Neural cell (in vitro differentiated cells): ENCODE data around the gene TMEM127. TPM values are rescaled to one million over a fixed set of nuclear protein-coding genes. Genes with fewer than 3 reads are reported as not detected.

Experiments used
- H2AFZ ChIP-seq: fragments of 200-600, 300-800 bp; sonication (generic), shearing (Covaris generic); 2 replicates; pipeline ENCODE4 v1.6.0; 2014; ENCODE audit warnings: low read depth, mild to moderate bottlenecking, antibody characterized with exemption, low read length, moderate library complexity
- H3F3A ChIP-seq: fragments of 200-600 bp; shearing (Covaris generic); 2 replicates; pipeline ENCODE4 v1.6.1; 2016; ENCODE audit warnings: mild to moderate bottlenecking, moderate library complexity, mixed read lengths, antibody characterized with exemption, low read length; ENCODE audit not compliant: insufficient read depth, poor library complexity, severe bottlenecking
- H3K27ac ChIP-seq: fragments of 200-600, 300-800 bp; sonication (generic), shearing (Covaris generic); 2 replicates; pipeline ENCODE4 v1.5.1; 2014; ENCODE audit warnings: mild to moderate bottlenecking, low read length, moderate library complexity
- H3K27me3 ChIP-seq: fragments of 300-800, 200-600 bp; sonication (generic), shearing (Covaris generic); 2 replicates; pipeline ENCODE4 v1.6.0; 2014; ENCODE audit warnings: mild to moderate bottlenecking, low read depth, low read length, moderate library complexity; ENCODE audit not compliant: insufficient read depth
- H3K36me3 ChIP-seq: fragments of 300-800, 200-600 bp; sonication (generic), shearing (Covaris generic); 2 replicates; pipeline ENCODE4 v1.5.1; 2014; ENCODE audit warnings: mild to moderate bottlenecking, antibody characterized with exemption, low read length, moderate library complexity; ENCODE audit not compliant: insufficient read depth
- H3K4me2 ChIP-seq: fragments of 300-800, 200-600 bp; sonication (generic), shearing (Covaris generic); 2 replicates; pipeline ENCODE4 v1.6.0; 2014; ENCODE audit warnings: mild to moderate bottlenecking, low read length
- H3K4me3 ChIP-seq: fragments of 300-800, 200-600 bp; sonication (generic), shearing (Covaris generic); 2 replicates; pipeline ENCODE4 v1.5.1; 2014; ENCODE audit warnings: mild to moderate bottlenecking, low read length, moderate library complexity
- H3K79me2 ChIP-seq: fragments of 200-600 bp; shearing (Covaris generic); replicated peaks from 2 replicates; pipeline ENCODE4 v1.6.0; 2014; ENCODE audit warnings: mild to moderate bottlenecking, low read length, moderate library complexity; ENCODE audit not compliant: insufficient read depth
- H3K9ac ChIP-seq: fragments of 300-800, 200-600 bp; sonication (generic), shearing (Covaris generic); 2 replicates; pipeline ENCODE4 v1.6.1; 2016; ENCODE audit warnings: mild to moderate bottlenecking, low read length, mixed read lengths
- H3K9me2 ChIP-seq: fragments of 200-600 bp; shearing (Covaris generic); 2 replicates; pipeline ENCODE4 v1.6.1; 2016; ENCODE audit warnings: mild to moderate bottlenecking, low read length, mixed read lengths; ENCODE audit not compliant: insufficient read depth
- H3K9me3 ChIP-seq: fragments of 200-600, 300-800 bp; sonication (generic), shearing (Covaris generic); 2 replicates; pipeline ENCODE4 v1.6.1; 2016; ENCODE audit warnings: mild to moderate bottlenecking, mixed run types, low read length, moderate library complexity, mixed read lengths
- H4K20me1 ChIP-seq: fragments of 200-600 bp; shearing (Covaris generic); 2 replicates; pipeline ENCODE4 v1.6.1; 2016; ENCODE audit warnings: mild to moderate bottlenecking, mixed run types; ENCODE audit not compliant: insufficient read depth
- EP300 ChIP-seq: fragments of 450-650 bp; conservative IDR thresholded peaks from 2 replicates; pipeline ENCODE4 v1.6.1; 2014; ENCODE audit warnings: antibody characterized with exemption, mild to moderate bottlenecking, moderate library complexity; ENCODE audit not compliant: poor library complexity, severe bottlenecking
- EZH2 ChIP-seq: fragments of 200-600, 300-800 bp; shearing (Covaris generic), sonication (generic); IDR thresholded peaks from 2 replicates; pipeline ENCODE4 v1.6.1; 2014; ENCODE audit warnings: antibody characterized with exemption, low read length, borderline replicate concordance, mild to moderate bottlenecking; ENCODE audit not compliant: insufficient read depth, poor library complexity, severe bottlenecking
- MXI1 ChIP-seq: fragments of 450-650 bp; conservative IDR thresholded peaks from 2 replicates; pipeline ENCODE4 v1.6.1; 2014; ENCODE audit warnings: antibody characterized with exemption, mild to moderate bottlenecking; ENCODE audit not compliant: poor library complexity, severe bottlenecking
- POLR2AphosphoS5 ChIP-seq: IDR thresholded peaks from 2 replicates; pipeline ENCODE4 v1.6.1; 2012
- RAD21 ChIP-seq: fragments of 450-650 bp; conservative IDR thresholded peaks from 2 replicates; pipeline ENCODE4 v1.6.1; 2014; ENCODE audit warnings: antibody characterized with exemption, mild to moderate bottlenecking, moderate library complexity
- SMC3 ChIP-seq: fragments of 450-650 bp; conservative IDR thresholded peaks from 2 replicates; pipeline ENCODE4 v1.6.1; 2014; ENCODE audit warnings: antibody characterized with exemption, mild to moderate bottlenecking, moderate library complexity; ENCODE audit not compliant: poor library complexity
- TAF1 ChIP-seq: IDR thresholded peaks from 2 replicates; pipeline ENCODE4 v1.6.1; 2012; ENCODE audit warnings: low read depth
- polyA plus RNA-seq: library from polyadenylated mRNA; depleted of rRNA; stranded (reverse); fragments of >200 nt; gene quantifications from 2 replicates; pipeline ENCODE4 v1.2.3, GENCODE V29; 2014
- TF ChIP-seq, protein P1 (sequence below): fragments of 450-650 bp; IDR thresholded peaks from 2 replicates; pipeline ENCODE4 v1.5.1; 2014; ENCODE audit warnings: antibody characterized with exemption, mild to moderate bottlenecking, moderate library complexity; ENCODE audit not compliant: poor library complexity, severe bottlenecking
- TF ChIP-seq, protein P2 (sequence below): IDR thresholded peaks from 2 replicates; pipeline ENCODE4 v1.6.1; 2012; ENCODE audit warnings: borderline replicate concordance

Gene TMEM127
- polyA plus RNA-seq, 1 donor from 2014 or later, result 19.1 TPM

DNA sequence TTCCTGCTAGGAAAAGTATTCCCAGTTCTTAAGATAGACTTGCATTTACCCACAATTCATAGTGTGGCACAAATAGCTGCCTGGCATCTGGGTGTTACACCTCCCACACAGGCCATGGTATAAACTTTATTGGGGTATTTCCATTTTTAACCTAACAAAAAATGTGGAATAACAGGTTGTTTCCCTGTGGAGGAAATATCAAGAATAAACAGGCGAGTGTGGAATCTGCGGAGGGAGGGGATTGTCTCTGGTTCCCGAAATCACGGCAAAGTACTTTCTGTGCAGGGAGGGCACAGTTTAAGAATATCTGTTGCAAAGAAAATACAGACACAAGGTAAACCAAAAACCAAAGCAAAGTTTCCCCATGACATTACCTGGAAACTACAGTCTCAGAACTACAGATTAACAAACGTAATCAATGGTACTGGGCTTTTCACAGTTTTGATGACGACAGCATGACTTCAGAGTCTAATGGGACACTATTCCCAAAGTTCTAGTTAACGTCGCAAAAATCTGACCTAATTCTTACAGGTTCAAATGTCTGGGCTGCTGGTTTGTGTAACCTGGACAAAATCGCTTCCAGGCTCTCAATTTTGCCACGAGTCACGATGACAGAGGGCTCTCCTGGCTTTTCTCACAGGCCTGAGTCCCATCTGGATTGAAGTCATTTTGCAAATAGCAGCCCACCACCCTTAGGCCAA lies 58.6 kb downstream of the TMEM127 start:
- peak overlapping the region; percentile 68 for H3K27ac ChIP-seq

DNA sequence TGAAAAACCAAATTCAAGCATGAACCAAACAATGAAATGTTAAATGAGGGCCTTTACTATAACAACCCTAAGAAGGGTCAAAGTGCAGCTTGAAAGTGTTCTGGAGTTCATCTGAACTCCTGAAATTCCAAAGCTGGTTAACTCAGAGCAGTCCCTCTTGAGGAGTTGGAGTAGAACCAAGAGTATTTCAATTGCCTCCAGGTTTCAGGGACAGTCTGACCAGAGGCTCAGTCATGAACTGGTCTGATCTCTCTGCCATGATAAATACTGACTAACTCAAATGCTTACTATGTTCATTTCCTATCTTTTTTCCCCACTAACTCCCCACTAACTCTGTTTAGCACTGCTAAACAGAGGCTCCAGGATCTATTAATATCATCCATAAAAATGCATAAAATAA lies 59.9 kb downstream of the TMEM127 start:
- H3K4me2 ChIP-seq, result peak overlapping the region; percentile 45
- no peak overlapping the region for H3K9ac ChIP-seq
- no peaks in the 10 kb centered on the region for H4K20me1 ChIP-seq

More for the DNA sequence above, 58.6 kb downstream of the TMEM127 start:
- no peaks in the 10 kb centered on the region for H3K9me2 ChIP-seq
- H3K79me2 ChIP-seq, result peaks cover 59% of the 10 kb centered on the region
- peak overlapping the region; percentile 91 for H3K9ac ChIP-seq
- no peaks in the 10 kb centered on the region for H3K36me3 ChIP-seq
- no peaks in the 10 kb centered on the region for H3F3A ChIP-seq
- TF ChIP-seq MXI1 (no peak), RAD21 (no peak), SMC3 (no peak), EP300 (no peak), EZH2 (no peak), TAF1 (no peak), POLR2AphosphoS5 (no peak)
- TF ChIP-seq, protein P1, sequence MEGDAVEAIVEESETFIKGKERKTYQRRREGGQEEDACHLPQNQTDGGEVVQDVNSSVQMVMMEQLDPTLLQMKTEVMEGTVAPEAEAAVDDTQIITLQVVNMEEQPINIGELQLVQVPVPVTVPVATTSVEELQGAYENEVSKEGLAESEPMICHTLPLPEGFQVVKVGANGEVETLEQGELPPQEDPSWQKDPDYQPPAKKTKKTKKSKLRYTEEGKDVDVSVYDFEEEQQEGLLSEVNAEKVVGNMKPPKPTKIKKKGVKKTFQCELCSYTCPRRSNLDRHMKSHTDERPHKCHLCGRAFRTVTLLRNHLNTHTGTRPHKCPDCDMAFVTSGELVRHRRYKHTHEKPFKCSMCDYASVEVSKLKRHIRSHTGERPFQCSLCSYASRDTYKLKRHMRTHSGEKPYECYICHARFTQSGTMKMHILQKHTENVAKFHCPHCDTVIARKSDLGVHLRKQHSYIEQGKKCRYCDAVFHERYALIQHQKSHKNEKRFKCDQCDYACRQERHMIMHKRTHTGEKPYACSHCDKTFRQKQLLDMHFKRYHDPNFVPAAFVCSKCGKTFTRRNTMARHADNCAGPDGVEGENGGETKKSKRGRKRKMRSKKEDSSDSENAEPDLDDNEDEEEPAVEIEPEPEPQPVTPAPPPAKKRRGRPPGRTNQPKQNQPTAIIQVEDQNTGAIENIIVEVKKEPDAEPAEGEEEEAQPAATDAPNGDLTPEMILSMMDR, result no peak
- TF ChIP-seq, protein P2, sequence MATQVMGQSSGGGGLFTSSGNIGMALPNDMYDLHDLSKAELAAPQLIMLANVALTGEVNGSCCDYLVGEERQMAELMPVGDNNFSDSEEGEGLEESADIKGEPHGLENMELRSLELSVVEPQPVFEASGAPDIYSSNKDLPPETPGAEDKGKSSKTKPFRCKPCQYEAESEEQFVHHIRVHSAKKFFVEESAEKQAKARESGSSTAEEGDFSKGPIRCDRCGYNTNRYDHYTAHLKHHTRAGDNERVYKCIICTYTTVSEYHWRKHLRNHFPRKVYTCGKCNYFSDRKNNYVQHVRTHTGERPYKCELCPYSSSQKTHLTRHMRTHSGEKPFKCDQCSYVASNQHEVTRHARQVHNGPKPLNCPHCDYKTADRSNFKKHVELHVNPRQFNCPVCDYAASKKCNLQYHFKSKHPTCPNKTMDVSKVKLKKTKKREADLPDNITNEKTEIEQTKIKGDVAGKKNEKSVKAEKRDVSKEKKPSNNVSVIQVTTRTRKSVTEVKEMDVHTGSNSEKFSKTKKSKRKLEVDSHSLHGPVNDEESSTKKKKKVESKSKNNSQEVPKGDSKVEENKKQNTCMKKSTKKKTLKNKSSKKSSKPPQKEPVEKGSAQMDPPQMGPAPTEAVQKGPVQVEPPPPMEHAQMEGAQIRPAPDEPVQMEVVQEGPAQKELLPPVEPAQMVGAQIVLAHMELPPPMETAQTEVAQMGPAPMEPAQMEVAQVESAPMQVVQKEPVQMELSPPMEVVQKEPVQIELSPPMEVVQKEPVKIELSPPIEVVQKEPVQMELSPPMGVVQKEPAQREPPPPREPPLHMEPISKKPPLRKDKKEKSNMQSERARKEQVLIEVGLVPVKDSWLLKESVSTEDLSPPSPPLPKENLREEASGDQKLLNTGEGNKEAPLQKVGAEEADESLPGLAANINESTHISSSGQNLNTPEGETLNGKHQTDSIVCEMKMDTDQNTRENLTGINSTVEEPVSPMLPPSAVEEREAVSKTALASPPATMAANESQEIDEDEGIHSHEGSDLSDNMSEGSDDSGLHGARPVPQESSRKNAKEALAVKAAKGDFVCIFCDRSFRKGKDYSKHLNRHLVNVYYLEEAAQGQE, result no peak
- no peaks in the 10 kb centered on the region for H3K27me3 ChIP-seq
- no peaks in the 10 kb centered on the region for H3K9me3 ChIP-seq
- H3K4me2 ChIP-seq, result peak overlapping the region; percentile 49
- H4K20me1 ChIP-seq, result no peaks in the 10 kb centered on the region
- peak overlapping the region; percentile 92 for H3K4me3 ChIP-seq
- no peak overlapping the region for H2AFZ ChIP-seq

More for the DNA sequence above, 59.9 kb downstream of the TMEM127 start:
- Histone ChIP-seq H3K9me2 (no peaks in the 10 kb centered on the region), H2AFZ (no peak overlapping the region), H3K36me3 (no peaks in the 10 kb centered on the region), H3K79me2 (peaks cover 72% of the 10 kb centered on the region), H3K4me3 (peak overlapping the region; percentile 51), H3K27ac (no peak overlapping the region), H3K9me3 (no peaks in the 10 kb centered on the region), H3F3A (no peaks in the 10 kb centered on the region), H3K27me3 (no peaks in the 10 kb centered on the region)
- TF ChIP-seq RAD21 (no peak), TAF1 (no peak), MXI1 (no peak), POLR2AphosphoS5 (no peak), SMC3 (no peak), EP300 (no peak), EZH2 (no peak)
- TF ChIP-seq, protein P1, result no peak
- TF ChIP-seq, protein P2, result no peak
